ENCODE measurements around the gene MYL11. TPM values are rescaled to one million over a fixed set of nuclear protein-coding genes. Genes with fewer than 3 reads are reported as not detected.
A peak's percentile ranks its signal among the peaks of the same experiment; 100 is the strongest.
"Not testable (repeated sequence)": the region's sequence is repeated elsewhere in the genome, so short reads cannot be mapped to it uniquely, and the experiment has no call there.

MYL11 gene
- total and polyA plus RNA-seq, 4 donors = 0.70 TPM; not detected in 3

- H3K9me3 ChIP-seq (ENCODE audit: control insufficient read depth in 4 of 4, low read length in 3 of 4); H3K27me3 ChIP-seq (ENCODE audit: control insufficient read depth in 4 of 4, insufficient read depth in 4 of 4, low read length in 3 of 4); DNase-seq (ENCODE audit: low spot score); H3K4me3 ChIP-seq (ENCODE audit: low read depth in 1 of 3, low read length in 3 of 3); H3K9ac ChIP-seq (ENCODE audit: low read depth in 1 of 2, low read length in 2 of 2): not testable (repeated sequence)
- 54% methylated on average over 11 of the region's 11 CpGs for WGBS
- Histone ChIP-seq H3K27ac (ENCODE audit: low read depth in 1 of 2, low read length in 2 of 2) (peak overlapping the region in 1 of 2 donors; percentile 60), H3K4me1 (ENCODE audit: control insufficient read depth in 4 of 4, insufficient read depth in 4 of 4, low read length in 3 of 4) (peaks cover 11 to 28% (median 20%) of the 10 kb centered on the region in 4 donors), H3K36me3 (ENCODE audit: control insufficient read depth in 4 of 4, insufficient read depth in 3 of 4, low read depth in 1 of 4, low read length in 3 of 4) (peaks cover 4 to 14% (median 6%) of the 10 kb centered on the region in 4 donors)
- TF ChIP-seq RXRA (IDR thresholded peaks at IDR 0.05) = peak; percentile 46 to 62
- peak; percentile 19 for TF ChIP-seq FOXA2 (IDR thresholded peaks at IDR 0.05)
- peak; percentile 28 for TF ChIP-seq HNF4G (IDR thresholded peaks at IDR 0.05)
- peak; percentile 21 for TF ChIP-seq YY1 (IDR thresholded peaks at IDR 0.05)
- TF ChIP-seq HNF4A (conservative IDR thresholded peaks at IDR 0.05) = peak; percentile 75 to 84
- peak; percentile 16 to 27 for TF ChIP-seq RAD21 (IDR thresholded peaks at IDR 0.05)
- peak; percentile 14 for TF ChIP-seq MAX (IDR thresholded peaks at IDR 0.05)
- TF ChIP-seq ZBTB33 (IDR thresholded peaks at IDR 0.05) = peak; percentile 42
Measured at GRCh38 chr16:30343491-30343820, 31.1 kb upstream of the MYL11 start.

GRCh38 chr16:30346286-30346685, 28.3 kb upstream of the MYL11 start:
- H3K9me3 ChIP-seq (ENCODE audit: control insufficient read depth in 4 of 4, low read length in 3 of 4) = no peaks in the 10 kb centered on the region
- 96% methylated on average over 3 of the region's 3 CpGs for WGBS

GRCh38 chr16:30348113-30348512, 26.5 kb upstream of the MYL11 start:
- Histone ChIP-seq H3K9me3 (ENCODE audit: control insufficient read depth in 4 of 4, low read length in 3 of 4) (no peaks in the 10 kb centered on the region), H3K27me3 (ENCODE audit: control insufficient read depth in 4 of 4, insufficient read depth in 4 of 4, low read length in 3 of 4) (no peaks in the 10 kb centered on the region), H3K27ac (ENCODE audit: low read depth in 1 of 2, low read length in 2 of 2) (no peak overlapping the region), H3K4me1 (ENCODE audit: control insufficient read depth in 4 of 4, insufficient read depth in 4 of 4, low read length in 3 of 4) (peaks cover 10 to 27% (median 19%) of the 10 kb centered on the region in 4 donors), H3K36me3 (ENCODE audit: control insufficient read depth in 4 of 4, insufficient read depth in 3 of 4, low read depth in 1 of 4, low read length in 3 of 4) (peaks cover 4 to 16% (median 14%) of the 10 kb centered on the region in 4 donors), H3K4me3 (ENCODE audit: low read depth in 1 of 3, low read length in 3 of 3) (no peak overlapping the region), H3K9ac (ENCODE audit: low read depth in 1 of 2, low read length in 2 of 2) (no peak overlapping the region)
- no peak for TF ChIP-seq RAD21 (IDR thresholded peaks at IDR 0.05)
- no peak for TF ChIP-seq YY1 (IDR thresholded peaks at IDR 0.05)
- TF ChIP-seq ZBTB33 (IDR thresholded peaks at IDR 0.05) = no peak
- TF ChIP-seq EGR1 (IDR thresholded peaks at IDR 0.05; ENCODE audit: low read depth in 2 of 2) = no peak
- no peak for TF ChIP-seq FOXA2 (IDR thresholded peaks at IDR 0.05)
- TF ChIP-seq TAF1 (conservative IDR thresholded peaks at IDR 0.05) = no peak
- no peak for TF ChIP-seq REST (IDR thresholded peaks at IDR 0.05)
- no peak for TF ChIP-seq ATF3 (IDR thresholded peaks at IDR 0.05)
- no peak for TF ChIP-seq JUND (IDR thresholded peaks at IDR 0.05)
- TF ChIP-seq CTCF (IDR thresholded peaks at IDR 0.05; ENCODE audit: low read depth, low read length, missing input control) = no peak
- no peak for TF ChIP-seq MAX (IDR thresholded peaks at IDR 0.05)
- no peak for TF ChIP-seq FOXA1 (IDR thresholded peaks at IDR 0.05)
- DNase-seq (ENCODE audit: low spot score) = no peak
- 96% methylated on average over 8 of the region's 8 CpGs for WGBS

More at GRCh38 chr16:30346286-30346685, 28.3 kb upstream of the MYL11 start:
- no peak for TF ChIP-seq GABPA (IDR thresholded peaks at IDR 0.05 in 1 of 2, conservative IDR thresholded peaks at IDR 0.05 in 1 of 2)
- no peak for TF ChIP-seq SP1 (IDR thresholded peaks at IDR 0.05)
- TF ChIP-seq TAF1 (conservative IDR thresholded peaks at IDR 0.05) = no peak
- TF ChIP-seq RAD21 (IDR thresholded peaks at IDR 0.05) = no peak
- H3K4me1 ChIP-seq (ENCODE audit: control insufficient read depth in 4 of 4, insufficient read depth in 4 of 4, low read length in 3 of 4) = peaks cover 9 to 22% (median 17%) of the 10 kb centered on the region in 4 donors
- H3K36me3 ChIP-seq (ENCODE audit: control insufficient read depth in 4 of 4, insufficient read depth in 3 of 4, low read depth in 1 of 4, low read length in 3 of 4) = peaks cover 4 to 16% (median 10%) of the 10 kb centered on the region in 4 donors
- H3K27me3 ChIP-seq (ENCODE audit: control insufficient read depth in 4 of 4, insufficient read depth in 4 of 4, low read length in 3 of 4) = no peaks in the 10 kb centered on the region
- H3K4me3 ChIP-seq (ENCODE audit: low read depth in 1 of 3, low read length in 3 of 3) = no peak overlapping the region
- H3K27ac ChIP-seq (ENCODE audit: low read depth in 1 of 2, low read length in 2 of 2) = no peak overlapping the region
- DNase-seq (ENCODE audit: low spot score) = no peak
- H3K9ac ChIP-seq (ENCODE audit: low read depth in 1 of 2, low read length in 2 of 2) = no peak overlapping the region

All from liver (tissue), 9 donors.